H9 (cell line): ENCODE data around the gene PVR. TPM values are rescaled to one million over a fixed set of nuclear protein-coding genes. Genes with fewer than 3 reads are reported as not detected.

ENCODE experiments used
- DNase-seq: peaks from one replicate; pipeline ENCODE4 v3.0.0-alpha.2; 2017
- H2AFZ ChIP-seq: one replicate; pipeline ENCODE4 v1.6.1; 2013; ENCODE audit warnings: mild to moderate bottlenecking, low read length, control low read depth, moderate library complexity
- H2AK5ac ChIP-seq: 2 replicates; pipeline ENCODE4 v1.6.1; 2013; ENCODE audit warnings: low read length, control low read depth, mixed read lengths; ENCODE audit not compliant: insufficient read length
- H2BK120ac ChIP-seq: one replicate; pipeline ENCODE4 v1.6.1; 2013; ENCODE audit warnings: low read depth, mild to moderate bottlenecking, low read length, control low read depth, inconsistent platforms; ENCODE audit not compliant: poor library complexity, severe bottlenecking
- H2BK12ac ChIP-seq: 2 replicates; pipeline ENCODE4 v1.6.1; 2013; ENCODE audit warnings: low read length, control low read depth, mixed read lengths, low read depth; ENCODE audit not compliant: insufficient read length
- H2BK15ac ChIP-seq: 2 replicates; pipeline ENCODE4 v1.6.1; 2013; ENCODE audit warnings: low read depth, low read length, control low read depth
- H2BK20ac ChIP-seq: one replicate; pipeline ENCODE4 v1.6.1; 2013; ENCODE audit warnings: low read depth, mild to moderate bottlenecking, low read length, control low read depth, inconsistent platforms; ENCODE audit not compliant: poor library complexity, severe bottlenecking
- H2BK5ac ChIP-seq: 2 replicates; pipeline ENCODE4 v1.6.1; 2013; ENCODE audit warnings: low read length, control low read depth, mixed read lengths; ENCODE audit not compliant: insufficient read length
- H3K14ac ChIP-seq: 2 replicates; pipeline ENCODE4 v1.6.1; 2013; ENCODE audit warnings: low read length, control low read depth; ENCODE audit not compliant: insufficient read depth
- H3K18ac ChIP-seq: 2 replicates; pipeline ENCODE4 v1.6.1; 2013; ENCODE audit warnings: low read depth, mild to moderate bottlenecking, mixed read lengths, low read length, control low read depth; ENCODE audit not compliant: insufficient read length
- H3K23ac ChIP-seq: 2 replicates; pipeline ENCODE4 v1.6.1; 2013; ENCODE audit warnings: low read length, control low read depth, mixed read lengths, low read depth; ENCODE audit not compliant: insufficient read length
- H3K23me2 ChIP-seq: 2 replicates; pipeline ENCODE4 v1.6.1; 2013; ENCODE audit warnings: low read depth, mild to moderate bottlenecking, mixed read lengths, low read length, control low read depth; ENCODE audit not compliant: insufficient read length, poor library complexity, severe bottlenecking
- H3K27ac ChIP-seq: 2 replicates; pipeline ENCODE4 v1.5.1; 2013; ENCODE audit warnings: low read length, control low read depth, mixed read lengths, low read depth; ENCODE audit not compliant: insufficient read length
- H3K27me3 ChIP-seq: 2 replicates; pipeline ENCODE4 v1.6.1; 2013; ENCODE audit warnings: low read length, control low read depth, inconsistent platforms; ENCODE audit not compliant: insufficient read depth
- H3K4ac ChIP-seq: 2 replicates; pipeline ENCODE4 v1.6.1; 2013; ENCODE audit warnings: low read depth, mild to moderate bottlenecking, control low read depth, inconsistent platforms, low read length, moderate library complexity
- H3K4me1 ChIP-seq: 2 replicates; pipeline ENCODE4 v1.6.1; 2013; ENCODE audit warnings: low read length, control low read depth, inconsistent platforms; ENCODE audit not compliant: insufficient read depth
- H3K4me2 ChIP-seq: 2 replicates; pipeline ENCODE4 v1.6.1; 2013; ENCODE audit warnings: low read length, control low read depth, mixed read lengths; ENCODE audit not compliant: insufficient read length, insufficient read depth
- H3K56ac ChIP-seq: 2 replicates; pipeline ENCODE4 v1.6.1; 2013; ENCODE audit warnings: low read depth, mild to moderate bottlenecking, mixed read lengths, low read length, control low read depth; ENCODE audit not compliant: insufficient read length
- H3K79me1 ChIP-seq: 2 replicates; pipeline ENCODE4 v1.6.1; 2013; ENCODE audit warnings: low read depth, mild to moderate bottlenecking, moderate library complexity, low read length, control low read depth, inconsistent platforms; ENCODE audit not compliant: insufficient read depth, poor library complexity, severe bottlenecking
- H3K79me2 ChIP-seq: 2 replicates; pipeline ENCODE4 v1.6.1; 2013; ENCODE audit warnings: low read length, control low read depth, inconsistent platforms; ENCODE audit not compliant: insufficient read depth
- H3K9ac ChIP-seq: 2 replicates; pipeline ENCODE4 v1.6.1; 2013; ENCODE audit warnings: low read length, control low read depth, mixed read lengths; ENCODE audit not compliant: insufficient read length; ENCODE audit errors: extremely low read depth
- H3K9me3 ChIP-seq: one replicate; pipeline ENCODE4 v1.6.1; 2013; ENCODE audit warnings: low read depth, low read length, inconsistent platforms; ENCODE audit not compliant: control insufficient read depth
- H3T11ph ChIP-seq: one replicate; pipeline ENCODE4 v1.6.1; 2013; ENCODE audit warnings: mild to moderate bottlenecking, low read length, control low read depth, inconsistent platforms
- H4K20me1 ChIP-seq: one replicate; pipeline ENCODE4 v1.6.1; 2013; ENCODE audit not compliant: control insufficient read depth, insufficient read length, insufficient read depth
- H4K5ac ChIP-seq: 2 replicates; pipeline ENCODE4 v1.6.1; 2013; ENCODE audit warnings: low read depth, mild to moderate bottlenecking, mixed read lengths, low read length, control low read depth; ENCODE audit not compliant: insufficient read length
- H4K8ac ChIP-seq: replicated peaks from 2 replicates; pipeline ENCODE4 v1.6.1; 2013; ENCODE audit warnings: low read length, control low read depth, mixed read lengths, low read depth; ENCODE audit not compliant: insufficient read length
- H4K91ac ChIP-seq: 2 replicates; pipeline ENCODE4 v1.6.1; 2013; ENCODE audit warnings: low read depth, mild to moderate bottlenecking, moderate library complexity, mixed read lengths, low read length, control low read depth; ENCODE audit not compliant: insufficient read length
- H3K27ac Mint-ChIP-seq, 3 experiments: 2 replicates in 2 of 3; 3 replicates in 1 of 3; pipeline ENCODE4 v1.8.0; 2020 to 2021; ENCODE audit warnings: mixed read lengths in 3 of 3, mild to moderate bottlenecking in 1 of 3, moderate library complexity in 1 of 3
- H3K27me3 Mint-ChIP-seq: 2 replicates; pipeline ENCODE4 v1.8.0; 2021; ENCODE audit warnings: low read depth, mild to moderate bottlenecking, moderate library complexity, mixed read lengths
- H3K36me3 Mint-ChIP-seq, 3 experiments: 2 replicates in 2 of 3; 3 replicates in 1 of 3; pipeline ENCODE4 v1.8.0; 2020 to 2021; ENCODE audit warnings: low read depth in 3 of 3, mixed read lengths in 3 of 3; ENCODE audit not compliant: insufficient read depth in 1 of 3
- H3K4me1 Mint-ChIP-seq, 2 experiments: 2 replicates each; pipeline ENCODE4 v1.8.0; 2020; ENCODE audit warnings: mixed read lengths in 2 of 2
- H3K4me3 Mint-ChIP-seq, 2 experiments: 2 replicates in 1 of 2; 3 replicates in 1 of 2; pipeline ENCODE4 v1.8.0; 2020 to 2021; ENCODE audit warnings: mild to moderate bottlenecking in 2 of 2, mixed read lengths in 2 of 2, moderate library complexity in 1 of 2
- H3K9me3 Mint-ChIP-seq, 2 experiments: 2 replicates in 1 of 2; 3 replicates in 1 of 2; pipeline ENCODE4 v1.8.0; 2020; ENCODE audit warnings: mild to moderate bottlenecking in 2 of 2, mixed read lengths in 2 of 2, moderate library complexity in 1 of 2
- CTCF ChIP-seq: fragments of 200-600 bp; sonication (generic); conservative IDR thresholded peaks from 3 replicates; pipeline ENCODE4 v1.8.0; 2021; ENCODE audit warnings: antibody characterized with exemption, mild to moderate bottlenecking
- WGBS: extraction: QIAGEN DNeasy Blood & Tissue Kit; methylation state at CpG from one replicate; pipeline ENCODE4 v1.1.7; 2013; ENCODE audit warnings: missing lambda C conversion rate, low lambda C conversion rate, mixed read lengths; ENCODE audit not compliant: insufficient read length; ENCODE audit errors: extremely low coverage; 5-methylcytosine and 5-hydroxymethylcytosine counted together
- total RNA-seq: library from RNA; stranded (reverse); gene quantifications from 2 replicates; pipeline ENCODE4 v1.2.1, GENCODE V29; 2021

Gene PVR
- total RNA-seq, 1 experiment from 2014 or later = 29.2 TPM

GRCh38 chr19:44675521-44675920, 31.8 kb downstream of the PVR start:
- H2BK5ac ChIP-seq = no peak overlapping the region
- no peaks in the 10 kb centered on the region for H3K4me1 ChIP-seq
- no peak overlapping the region for H3K56ac ChIP-seq
- H3K27me3 Mint-ChIP-seq = no peaks in the 10 kb centered on the region; the same call in none of the 2 replicates
- H3K23ac ChIP-seq = no peak overlapping the region
- no peak overlapping the region for H3T11ph ChIP-seq
- H3K9ac ChIP-seq = no peak overlapping the region
- TF ChIP-seq CTCF = no peak
- no peaks in the 10 kb centered on the region for H3K36me3 Mint-ChIP-seq
- H3K27ac Mint-ChIP-seq = no peak overlapping the region
- H3K9me3 ChIP-seq = no peaks in the 10 kb centered on the region
- no peak overlapping the region for H2BK20ac ChIP-seq
- no peaks in the 10 kb centered on the region; a peak in 1 of 5 replicates for H3K9me3 Mint-ChIP-seq
- H2BK12ac ChIP-seq = no peak overlapping the region
- no peak for DNase-seq
- H3K27me3 ChIP-seq = no peaks in the 10 kb centered on the region; the same call in 1 of the 2 replicates
- no peak overlapping the region for H2AK5ac ChIP-seq
- H3K23me2 ChIP-seq = no peaks in the 10 kb centered on the region
- no peak overlapping the region for H2BK120ac ChIP-seq
- H4K20me1 ChIP-seq = no peaks in the 10 kb centered on the region
- peaks cover 5 to 8% of the 10 kb centered on the region in 2 experiments for H3K4me1 Mint-ChIP-seq
- H3K4me3 Mint-ChIP-seq = no peak overlapping the region
- no CpG with 5 or more reads among the region's 6 CpGs for WGBS
- no peak overlapping the region for H2BK15ac ChIP-seq
- no peak overlapping the region for H3K14ac ChIP-seq
- no peak overlapping the region for H4K5ac ChIP-seq
- H2AFZ ChIP-seq = no peak overlapping the region
- H4K91ac ChIP-seq = no peak overlapping the region
- H3K79me1 ChIP-seq = no peaks in the 10 kb centered on the region
- H4K8ac ChIP-seq = no peak overlapping the region
- no peak overlapping the region for H3K4me2 ChIP-seq
- H3K27ac ChIP-seq = no peak overlapping the region
- H3K18ac ChIP-seq = no peak overlapping the region
- H3K79me2 ChIP-seq = no peaks in the 10 kb centered on the region
- no peak overlapping the region for H3K4ac ChIP-seq
